GM18526 (cell line): ENCODE measurements around the gene IFNA21.
"Not testable (repeated sequence)": the region's sequence is repeated elsewhere in the genome, so short reads cannot be mapped to it uniquely, and the experiment has no call there.

Source experiments
- POLR2A ChIP-seq: IDR thresholded peaks from 3 replicates; pipeline ENCODE4 v1.6.1; 2011; ENCODE audit not compliant: insufficient read length; ENCODE audit errors: extremely low read depth

Gene IFNA21

GRCh38 chr9:21166560-21166959 is at the start of gene IFNA21:
Gene IFNA21, minus strand, starts transcription at chr9:21166660. Its CDS starts 48 bp downstream, at chr9:21166612.
- not testable (repeated sequence) for TF ChIP-seq POLR2A

- no peak for TF ChIP-seq POLR2A
These were observed 43.9 kb upstream of the IFNA21 start for GRCh38 chr9:21210311-21210710.

- TF ChIP-seq POLR2A: not testable (repeated sequence)
These were observed 40.6 kb upstream of the IFNA21 start, which contains the start of gene IFNA10 for GRCh38 chr9:21207043-21207442. Gene IFNA10, minus strand, starts transcription at chr9:21207143. Its CDS starts 46 bp downstream, at chr9:21207097.

DNA sequence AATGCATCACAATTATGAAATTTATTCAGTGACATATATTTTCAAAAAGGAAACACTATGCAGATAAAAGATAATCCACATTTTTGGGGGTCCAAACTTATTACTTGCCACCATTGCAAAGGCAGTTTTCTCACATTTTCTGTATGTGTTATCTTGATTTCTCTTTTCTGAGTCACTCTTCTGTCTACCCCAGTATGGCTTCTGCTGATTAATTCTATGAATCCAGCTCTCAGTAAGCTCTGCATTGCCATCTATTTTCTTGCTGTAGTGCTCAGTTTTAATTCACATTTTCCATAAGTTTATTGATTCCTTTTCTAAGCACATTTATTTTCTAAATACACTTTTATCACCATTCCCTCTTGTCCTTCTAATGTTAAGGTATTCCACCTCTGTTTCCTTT is 38.7 kb upstream of the IFNA21 start:
- no peak for TF ChIP-seq POLR2A

GRCh38 chr9:21202105-21202504 is 35.6 kb upstream of the IFNA21 start, which contains the start of gene IFNA7:
Gene IFNA7, minus strand, starts transcription at chr9:21202205. Its CDS starts 40 bp downstream, at chr9:21202165.
- TF ChIP-seq POLR2A: not testable (repeated sequence)

DNA sequence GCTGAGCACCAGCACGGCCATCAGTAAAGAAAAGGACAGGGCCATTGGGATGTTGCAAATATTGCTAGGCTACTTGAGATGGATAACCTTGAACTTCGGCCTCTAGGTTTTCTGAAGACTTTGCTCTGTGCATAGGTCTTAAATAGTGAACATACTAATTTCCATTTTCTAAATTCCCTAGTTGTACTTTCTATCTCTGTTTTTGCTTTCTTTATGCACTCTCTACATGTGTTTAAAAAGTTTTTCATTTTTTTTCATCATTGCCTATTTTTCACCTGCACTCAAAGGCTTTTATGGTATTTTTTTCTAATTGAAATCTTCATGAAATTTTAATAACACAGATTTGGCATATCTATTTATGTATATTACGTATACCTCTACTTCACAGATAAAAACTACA is 21.0 kb upstream of the IFNA21 start, which contains the start of gene IFNA4:
Gene IFNA4, minus strand, starts transcription at position 101 of the 400 bp plus-strand sequence. Its CDS starts 56 bp downstream, at position 45.
- TF ChIP-seq POLR2A: not testable (repeated sequence)

- no peak for TF ChIP-seq POLR2A
These were observed 8.2 kb upstream of the IFNA21 start for GRCh38 chr9:21174671-21175070.

- no peak for TF ChIP-seq POLR2A
These were observed 5.7 kb upstream of the IFNA21 start for GRCh38 chr9:21172156-21172555.

GRCh38 chr9:21171351-21171750 is 4.9 kb upstream of the IFNA21 start:
- TF ChIP-seq POLR2A: no peak

DNA sequence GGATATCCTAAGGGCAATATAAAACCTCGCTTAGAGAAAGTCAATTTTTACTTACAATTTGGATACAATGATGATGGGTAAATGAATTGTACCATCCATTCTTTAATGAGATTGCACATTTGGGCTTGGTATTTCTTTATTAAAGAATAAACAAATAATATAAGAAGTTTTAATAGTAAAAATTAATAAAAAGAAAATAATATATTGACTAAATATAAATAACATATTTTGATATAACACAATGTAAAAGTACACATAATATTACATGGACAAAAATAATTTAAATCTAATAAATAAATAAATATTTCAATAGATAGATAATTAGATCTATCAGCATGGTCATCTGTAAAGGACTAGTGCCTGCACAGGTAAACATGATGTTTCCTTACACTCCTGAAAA is 944 bp downstream of the IFNA21 start:
- TF ChIP-seq POLR2A: no peak

DNA sequence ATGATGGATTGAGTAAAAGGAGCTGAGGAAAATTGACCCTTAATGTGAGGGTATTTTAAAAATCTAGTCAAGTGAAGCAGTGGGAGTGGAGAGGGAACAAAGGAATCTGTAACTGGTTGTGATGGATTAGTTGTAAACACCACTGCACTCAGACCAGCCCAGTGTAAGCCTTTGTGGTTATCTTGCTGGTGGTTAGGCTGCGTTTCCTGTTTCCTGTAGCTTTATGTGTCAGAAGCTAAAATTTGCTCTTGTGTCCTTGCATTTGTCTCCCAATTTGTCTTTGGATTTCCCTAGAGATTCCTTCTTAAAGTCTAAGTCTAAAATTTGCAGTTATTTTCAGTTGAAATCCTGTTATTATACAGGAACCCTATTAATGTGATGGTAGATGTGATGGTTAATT is 6.3 kb downstream of the IFNA21 start:
- no peak for TF ChIP-seq POLR2A

- no peak for TF ChIP-seq POLR2A
These were observed 11.0 kb downstream of the IFNA21 start for GRCh38 chr9:21155501-21155900.

DNA sequence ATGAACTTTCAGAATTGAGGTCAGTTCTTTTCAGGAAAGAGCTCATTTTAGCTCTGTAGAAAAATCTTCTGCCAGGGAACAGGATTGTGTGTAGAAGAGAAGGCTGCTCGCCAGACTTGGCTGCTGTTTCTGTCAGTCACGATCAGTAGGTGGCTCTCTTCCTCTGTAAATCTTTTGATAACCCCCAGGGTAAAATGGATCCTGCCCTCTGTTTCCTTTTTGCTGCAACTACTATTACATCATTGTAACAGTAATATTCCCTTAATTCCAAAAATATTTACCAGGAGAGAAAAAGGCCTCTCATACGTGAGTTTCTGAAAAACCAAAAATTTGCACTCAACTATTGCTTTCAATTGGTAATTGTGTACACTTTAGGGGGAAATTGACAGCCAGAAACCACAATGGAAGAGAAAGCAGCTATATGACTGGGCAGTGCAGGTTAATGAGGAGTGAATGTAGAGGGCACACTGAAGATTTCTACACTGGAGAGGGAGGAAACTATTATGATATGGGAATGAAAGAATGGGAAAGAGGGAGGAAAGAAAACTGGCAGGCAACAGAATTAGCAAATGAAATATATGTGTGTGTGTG is 12.3 kb downstream of the IFNA21 start:
- no peak for TF ChIP-seq POLR2A

- no peak for TF ChIP-seq POLR2A
These were observed 13.0 kb downstream of the IFNA21 start for GRCh38 chr9:21153336-21154017.

DNA sequence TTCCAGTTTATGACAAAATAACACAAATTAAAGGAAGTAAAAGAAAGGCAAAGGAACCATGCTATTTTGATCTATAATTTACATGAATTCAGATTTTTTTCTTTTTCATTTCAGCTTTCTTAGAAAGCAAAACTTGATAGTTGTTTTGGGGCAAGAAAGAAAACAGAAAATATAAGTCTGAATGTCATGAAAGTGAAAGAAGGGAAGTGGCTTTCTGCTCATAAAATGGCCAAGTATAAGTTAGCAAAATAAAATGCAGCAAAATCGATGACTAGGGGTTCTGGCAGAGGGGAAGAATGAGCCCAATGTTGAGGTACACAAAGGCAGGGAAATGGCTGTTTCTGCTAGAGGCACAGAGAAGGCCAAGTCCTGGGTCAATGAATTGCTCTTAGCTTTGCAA is 21.9 kb downstream of the IFNA21 start:
- TF ChIP-seq POLR2A: no peak

- TF ChIP-seq POLR2A: no peak
These were observed 25.0 kb downstream of the IFNA21 start, which contains the start of gene IFNW1 for GRCh38 chr9:21141427-21141882. Gene IFNW1, minus strand, starts transcription at chr9:21141832. Its CDS starts 262 bp downstream, at chr9:21141570.
